GM12865 (cell line): ENCODE measurements around the gene TMEM208.

Experiments used
- DNase-seq: peaks from one replicate; pipeline ENCODE4 v3.0.0; 2010; ENCODE audit warnings: low read depth
- H3K4me3 ChIP-seq: 2 replicates; pipeline ENCODE4 v1.5.1; 2011; ENCODE audit warnings: mild to moderate bottlenecking, low read depth, low read length, control low read depth
- TF ChIP-seq, protein P1 (sequence below): IDR thresholded peaks from 2 replicates; pipeline ENCODE4 v1.5.1; 2011; ENCODE audit warnings: low read length, control low read depth, low read depth, inconsistent platforms; ENCODE audit not compliant: insufficient read depth; ENCODE audit errors: missing control alignments

Gene TMEM208

DNA sequence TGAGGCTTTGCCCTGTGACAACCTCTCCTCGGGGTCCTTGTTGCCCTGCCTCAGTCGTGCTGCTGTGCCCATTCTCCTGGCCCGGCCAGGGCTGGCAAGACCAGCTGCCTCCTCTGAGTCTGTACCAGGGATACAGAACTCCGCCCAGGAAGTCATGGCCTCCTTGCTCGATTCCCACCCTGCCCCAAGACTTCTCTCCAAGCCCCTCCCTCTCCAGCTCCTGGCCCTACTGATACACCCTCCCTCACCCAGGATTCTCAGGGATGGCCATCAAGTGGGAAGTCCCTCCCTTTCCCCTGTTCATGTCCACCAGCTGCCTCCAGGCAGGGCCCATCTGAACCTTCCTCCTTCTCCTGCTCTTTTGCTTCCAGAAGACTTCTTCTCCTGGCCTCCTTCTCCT lies 11.2 kb upstream of the TMEM208 start:
- H3K4me3 ChIP-seq: no peak overlapping the region
- no peak for DNase-seq
- TF ChIP-seq, protein P1, sequence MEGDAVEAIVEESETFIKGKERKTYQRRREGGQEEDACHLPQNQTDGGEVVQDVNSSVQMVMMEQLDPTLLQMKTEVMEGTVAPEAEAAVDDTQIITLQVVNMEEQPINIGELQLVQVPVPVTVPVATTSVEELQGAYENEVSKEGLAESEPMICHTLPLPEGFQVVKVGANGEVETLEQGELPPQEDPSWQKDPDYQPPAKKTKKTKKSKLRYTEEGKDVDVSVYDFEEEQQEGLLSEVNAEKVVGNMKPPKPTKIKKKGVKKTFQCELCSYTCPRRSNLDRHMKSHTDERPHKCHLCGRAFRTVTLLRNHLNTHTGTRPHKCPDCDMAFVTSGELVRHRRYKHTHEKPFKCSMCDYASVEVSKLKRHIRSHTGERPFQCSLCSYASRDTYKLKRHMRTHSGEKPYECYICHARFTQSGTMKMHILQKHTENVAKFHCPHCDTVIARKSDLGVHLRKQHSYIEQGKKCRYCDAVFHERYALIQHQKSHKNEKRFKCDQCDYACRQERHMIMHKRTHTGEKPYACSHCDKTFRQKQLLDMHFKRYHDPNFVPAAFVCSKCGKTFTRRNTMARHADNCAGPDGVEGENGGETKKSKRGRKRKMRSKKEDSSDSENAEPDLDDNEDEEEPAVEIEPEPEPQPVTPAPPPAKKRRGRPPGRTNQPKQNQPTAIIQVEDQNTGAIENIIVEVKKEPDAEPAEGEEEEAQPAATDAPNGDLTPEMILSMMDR: no peak

DNA sequence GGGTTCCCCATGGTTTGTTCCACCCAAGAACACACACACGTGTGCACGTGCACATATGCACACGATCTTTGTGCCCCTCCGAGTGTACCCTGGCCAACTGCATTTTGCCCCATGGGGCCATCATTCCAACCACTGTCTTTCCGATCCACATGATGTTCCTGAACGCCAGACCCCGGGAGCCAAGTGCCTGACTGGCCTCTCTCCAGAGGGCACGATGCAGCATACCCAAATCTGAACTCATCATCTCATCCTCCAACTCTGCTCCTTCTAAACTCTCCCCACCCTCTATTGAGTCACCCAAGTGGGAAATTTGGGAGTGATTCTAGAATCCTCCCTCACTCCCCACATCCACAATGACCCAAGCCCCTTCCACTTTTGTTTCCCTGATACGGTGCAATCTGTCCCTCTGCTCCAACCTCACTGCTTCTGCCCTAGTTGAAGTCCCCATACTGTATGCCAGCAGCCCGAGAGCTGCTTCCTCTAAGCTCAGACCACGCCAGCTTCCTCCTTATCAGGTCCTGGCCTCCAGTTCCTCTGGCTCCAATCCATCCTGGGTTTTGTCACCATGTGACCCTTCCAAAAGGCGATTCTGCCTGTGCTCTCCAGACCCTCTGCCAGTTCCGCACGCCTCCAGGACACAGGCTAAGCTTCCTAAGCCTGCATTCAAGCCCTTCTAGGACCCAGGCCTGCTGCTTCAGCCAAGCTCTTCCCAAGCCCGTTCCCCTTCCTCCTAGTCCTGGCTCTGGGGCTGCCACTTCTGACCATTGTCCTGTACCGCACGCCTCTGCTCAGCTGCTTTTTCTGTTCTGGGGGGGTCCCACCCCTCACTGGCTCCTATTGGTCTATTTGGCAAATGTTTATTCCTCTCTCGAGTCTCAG lies 10.1 kb upstream of the TMEM208 start:
- TF ChIP-seq, protein P1: no peak
- no peak overlapping the region for H3K4me3 ChIP-seq
- no peak for DNase-seq

DNA sequence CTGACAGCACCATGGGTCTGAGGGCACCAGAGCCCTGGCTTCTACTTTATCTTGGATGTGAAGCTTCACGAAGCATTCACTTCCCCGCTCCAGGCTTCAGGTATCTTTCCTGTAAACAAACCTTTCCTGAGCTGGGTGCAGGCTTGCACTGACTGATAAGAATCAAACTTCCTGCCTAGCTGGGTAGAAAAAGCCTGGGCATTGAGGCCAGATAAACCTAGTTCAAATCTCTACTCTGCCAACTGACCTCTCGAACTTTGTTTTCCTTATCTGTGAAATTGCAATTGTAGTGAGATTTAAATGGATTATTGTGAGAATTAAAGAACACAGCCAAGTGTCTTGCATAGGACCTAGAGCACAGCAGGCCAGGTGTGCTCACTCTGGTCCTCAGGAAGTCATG lies 2.9 kb upstream of the TMEM208 start:
- TF ChIP-seq, protein P1: no peak
- no peak for DNase-seq
- H3K4me3 ChIP-seq: no peak overlapping the region

DNA sequence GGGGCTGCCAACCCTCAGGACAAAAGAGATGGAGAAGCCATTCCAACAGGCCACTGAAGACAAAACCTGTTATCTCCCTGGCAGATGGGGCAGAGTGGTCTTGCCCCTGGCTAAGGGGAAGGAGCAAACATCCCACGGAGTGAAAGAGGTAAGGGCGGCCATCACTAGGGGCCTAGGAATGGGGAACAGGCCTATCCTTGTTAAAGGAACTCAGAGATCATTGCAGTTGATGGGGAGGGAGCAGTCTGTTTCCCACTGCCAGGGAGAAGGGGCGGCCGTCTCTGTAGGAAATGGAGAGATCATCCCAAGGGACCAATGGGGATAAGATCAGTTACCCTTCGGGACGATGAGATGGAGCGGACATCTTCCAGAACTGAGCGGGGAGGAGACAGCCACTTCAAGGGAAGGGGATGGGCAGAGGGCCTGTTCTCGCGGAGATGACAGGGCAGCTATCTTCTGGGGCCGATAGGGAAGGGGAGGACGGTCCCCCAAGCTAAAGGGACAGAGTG lies 581 bp upstream of the TMEM208 start:
- H3K4me3 ChIP-seq: peak overlapping the region; percentile 97
- TF ChIP-seq, protein P1: no peak
- DNase-seq: no peak

DNA sequence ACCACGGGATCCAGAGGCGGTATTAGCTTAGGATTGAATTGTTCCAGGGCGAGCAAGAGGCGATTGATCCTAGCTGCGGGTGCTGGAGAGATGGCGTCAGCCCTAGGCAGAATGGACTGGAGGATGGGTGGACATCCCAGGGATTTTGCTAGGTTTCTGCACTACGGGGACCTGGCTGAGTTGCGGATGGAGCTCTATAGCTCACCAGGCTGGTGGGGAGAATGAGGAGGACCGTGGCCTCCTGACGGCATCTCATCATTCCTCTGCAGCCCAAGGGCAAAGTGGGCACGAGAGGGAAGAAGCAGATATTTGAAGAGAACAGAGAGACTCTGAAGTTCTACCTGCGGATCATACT lies 614 bp downstream of the TMEM208 start:
- no peak for DNase-seq
- H3K4me3 ChIP-seq: peak overlapping the region; percentile 97
- TF ChIP-seq, protein P1: no peak

DNA sequence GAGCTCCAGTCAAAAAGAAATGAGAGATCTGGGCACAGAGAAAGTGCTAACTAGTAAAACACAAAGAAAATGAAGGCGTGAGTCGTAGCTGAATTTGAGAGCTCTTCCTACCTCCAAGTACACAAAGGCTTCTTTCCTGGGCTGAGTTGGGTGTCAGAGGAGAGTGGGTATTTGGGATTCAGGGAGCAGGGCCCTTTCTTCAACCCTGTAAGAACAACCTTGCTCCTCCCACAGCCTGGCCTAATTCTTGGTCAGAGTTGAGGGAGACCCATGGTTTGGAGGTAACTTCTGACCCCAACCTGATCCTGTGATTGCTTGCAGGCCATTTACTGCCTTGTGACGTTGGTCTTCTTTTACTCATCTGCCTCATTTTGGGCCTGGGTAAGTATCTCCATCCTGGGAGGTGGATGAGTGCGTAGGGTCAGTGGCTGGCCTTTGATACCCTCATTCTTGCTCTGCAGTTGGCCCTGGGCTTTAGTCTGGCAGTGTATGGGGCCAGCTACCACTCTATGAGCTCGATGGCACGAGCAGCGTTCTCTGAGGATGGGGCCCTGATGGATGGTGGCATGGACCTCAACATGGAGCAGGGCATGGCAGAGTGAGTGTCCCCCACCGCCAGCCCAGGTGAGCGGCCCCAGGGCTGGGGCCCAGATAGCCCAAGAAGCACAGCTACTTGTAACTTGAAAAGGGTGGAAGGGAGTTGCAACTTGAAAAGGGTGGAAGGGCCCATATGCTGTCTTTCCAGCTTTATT lies 1.3 kb downstream of the TMEM208 start:
- peak overlapping the region; percentile 97 for H3K4me3 ChIP-seq
- DNase-seq: no peak
- TF ChIP-seq, protein P1: no peak

DNA sequence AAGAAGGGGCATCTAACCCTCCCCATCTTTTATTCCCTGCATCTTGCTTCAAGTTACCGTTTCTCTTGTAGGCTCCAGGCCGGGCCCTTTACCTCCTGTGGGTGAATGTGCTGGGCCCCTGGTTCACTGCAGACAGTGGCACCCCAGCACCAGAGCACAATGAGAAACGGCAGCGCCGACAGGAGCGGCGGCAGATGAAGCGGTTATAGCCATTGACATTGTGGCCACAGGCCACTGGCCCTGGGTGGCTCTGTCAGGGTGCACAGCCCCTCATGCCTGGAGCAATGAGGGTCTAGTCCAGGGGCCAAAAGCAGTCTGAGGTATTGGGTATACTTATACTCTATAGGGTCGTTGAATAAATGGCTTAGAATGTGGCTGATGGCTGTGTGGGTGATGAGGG lies 2.0 kb downstream of the TMEM208 start:
- TF ChIP-seq, protein P1: no peak
- no peak overlapping the region for H3K4me3 ChIP-seq
- no peak for DNase-seq
